ENCODE measurements around the gene UPK2.

UPK2 gene

GRCh38 chr11:118928101-118928869 lies 27.8 kb upstream of the UPK2 start (continued):
- TF ChIP-seq PRDM1 (tag by site-specific recombination; IDR thresholded peaks at IDR 0.05) (no peak), ZNF792 (tag by site-specific recombination; IDR thresholded peaks at IDR 0.05) (no peak), SALL2 (tag by site-specific recombination; IDR thresholded peaks at IDR 0.05; ENCODE audit: borderline replicate concordance) (no peak), ZBTB1 (tag by site-specific recombination; IDR thresholded peaks at IDR 0.05) (no peak), KLF10 (tag by site-specific recombination; IDR thresholded peaks at IDR 0.05) (no peak), REPIN1 (tag by site-specific recombination; IDR thresholded peaks at IDR 0.05; ENCODE audit: low read depth) (no peak), GLI2 (tag by site-specific recombination; IDR thresholded peaks at IDR 0.05; ENCODE audit: borderline replicate concordance, low read depth) (no peak), ZNF366 (tag by site-specific recombination; conservative IDR thresholded peaks at IDR 0.05) (peak; percentile 78), PRDM6 (tag by site-specific recombination; IDR thresholded peaks at IDR 0.05) (no peak), ZNF514 (tag by site-specific recombination; IDR thresholded peaks at IDR 0.05) (no peak), ZNF707 (tag by site-specific recombination; IDR thresholded peaks at IDR 0.05) (no peak), ZNF544 (tag by site-specific recombination; IDR thresholded peaks at IDR 0.05) (no peak), ZNF610 (tag by site-specific recombination; IDR thresholded peaks at IDR 0.05; ENCODE audit: borderline replicate concordance) (no peak), ZFP69B (tag by site-specific recombination; IDR thresholded peaks at IDR 0.05) (no peak), HOXA7 (CRISPR knock-in tag; IDR thresholded peaks at IDR 0.05; ENCODE audit: borderline replicate concordance) (no peak), ZNF248 (tag by site-specific recombination; IDR thresholded peaks at IDR 0.05) (no peak), BCL11A (tag by site-specific recombination; IDR thresholded peaks at IDR 0.05; ENCODE audit: low read depth) (0 out of 2 replicates have a peak, but pooled peaks have one; percentile 56), ZNF221 (tag by site-specific recombination; IDR thresholded peaks at IDR 0.05; ENCODE audit: borderline replicate concordance) (no peak), ZNF623 (tag by site-specific recombination; IDR thresholded peaks at IDR 0.05) (no peak), ZNF426 (tag by site-specific recombination; IDR thresholded peaks at IDR 0.05) (no peak), ZNF214 (tag by site-specific recombination; IDR thresholded peaks at IDR 0.05; ENCODE audit: borderline replicate concordance) (no peak), ZNF548 (tag by site-specific recombination; IDR thresholded peaks at IDR 0.05) (no peak), TCF7L2 (IDR thresholded peaks at IDR 0.05; ENCODE audit: borderline replicate concordance, low read depth, low read length) (no peak), ZNF311 (tag by site-specific recombination; IDR thresholded peaks at IDR 0.05; ENCODE audit: borderline replicate concordance) (no peak), ZNF843 (tag by site-specific recombination; IDR thresholded peaks at IDR 0.05) (no peak)
- TF ChIP-seq, protein P1, sequence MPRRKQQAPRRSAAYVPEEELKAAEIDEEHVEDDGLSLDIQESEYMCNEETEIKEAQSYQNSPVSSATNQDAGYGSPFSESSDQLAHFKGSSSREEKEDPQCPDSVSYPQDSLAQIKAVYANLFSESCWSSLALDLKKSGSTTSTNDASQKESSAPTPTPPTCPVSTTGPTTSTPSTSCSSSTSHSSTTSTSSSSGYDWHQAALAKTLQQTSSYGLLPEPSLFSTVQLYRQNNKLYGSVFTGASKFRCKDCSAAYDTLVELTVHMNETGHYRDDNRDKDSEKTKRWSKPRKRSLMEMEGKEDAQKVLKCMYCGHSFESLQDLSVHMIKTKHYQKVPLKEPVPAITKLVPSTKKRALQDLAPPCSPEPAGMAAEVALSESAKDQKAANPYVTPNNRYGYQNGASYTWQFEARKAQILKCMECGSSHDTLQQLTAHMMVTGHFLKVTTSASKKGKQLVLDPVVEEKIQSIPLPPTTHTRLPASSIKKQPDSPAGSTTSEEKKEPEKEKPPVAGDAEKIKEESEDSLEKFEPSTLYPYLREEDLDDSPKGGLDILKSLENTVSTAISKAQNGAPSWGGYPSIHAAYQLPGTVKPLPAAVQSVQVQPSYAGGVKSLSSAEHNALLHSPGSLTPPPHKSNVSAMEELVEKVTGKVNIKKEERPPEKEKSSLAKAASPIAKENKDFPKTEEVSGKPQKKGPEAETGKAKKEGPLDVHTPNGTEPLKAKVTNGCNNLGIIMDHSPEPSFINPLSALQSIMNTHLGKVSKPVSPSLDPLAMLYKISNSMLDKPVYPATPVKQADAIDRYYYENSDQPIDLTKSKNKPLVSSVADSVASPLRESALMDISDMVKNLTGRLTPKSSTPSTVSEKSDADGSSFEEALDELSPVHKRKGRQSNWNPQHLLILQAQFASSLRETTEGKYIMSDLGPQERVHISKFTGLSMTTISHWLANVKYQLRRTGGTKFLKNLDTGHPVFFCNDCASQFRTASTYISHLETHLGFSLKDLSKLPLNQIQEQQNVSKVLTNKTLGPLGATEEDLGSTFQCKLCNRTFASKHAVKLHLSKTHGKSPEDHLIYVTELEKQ (tag by site-specific recombination; IDR thresholded peaks at IDR 0.05; ENCODE audit: borderline replicate concordance) = no peak
- TF ChIP-seq, protein P2, sequence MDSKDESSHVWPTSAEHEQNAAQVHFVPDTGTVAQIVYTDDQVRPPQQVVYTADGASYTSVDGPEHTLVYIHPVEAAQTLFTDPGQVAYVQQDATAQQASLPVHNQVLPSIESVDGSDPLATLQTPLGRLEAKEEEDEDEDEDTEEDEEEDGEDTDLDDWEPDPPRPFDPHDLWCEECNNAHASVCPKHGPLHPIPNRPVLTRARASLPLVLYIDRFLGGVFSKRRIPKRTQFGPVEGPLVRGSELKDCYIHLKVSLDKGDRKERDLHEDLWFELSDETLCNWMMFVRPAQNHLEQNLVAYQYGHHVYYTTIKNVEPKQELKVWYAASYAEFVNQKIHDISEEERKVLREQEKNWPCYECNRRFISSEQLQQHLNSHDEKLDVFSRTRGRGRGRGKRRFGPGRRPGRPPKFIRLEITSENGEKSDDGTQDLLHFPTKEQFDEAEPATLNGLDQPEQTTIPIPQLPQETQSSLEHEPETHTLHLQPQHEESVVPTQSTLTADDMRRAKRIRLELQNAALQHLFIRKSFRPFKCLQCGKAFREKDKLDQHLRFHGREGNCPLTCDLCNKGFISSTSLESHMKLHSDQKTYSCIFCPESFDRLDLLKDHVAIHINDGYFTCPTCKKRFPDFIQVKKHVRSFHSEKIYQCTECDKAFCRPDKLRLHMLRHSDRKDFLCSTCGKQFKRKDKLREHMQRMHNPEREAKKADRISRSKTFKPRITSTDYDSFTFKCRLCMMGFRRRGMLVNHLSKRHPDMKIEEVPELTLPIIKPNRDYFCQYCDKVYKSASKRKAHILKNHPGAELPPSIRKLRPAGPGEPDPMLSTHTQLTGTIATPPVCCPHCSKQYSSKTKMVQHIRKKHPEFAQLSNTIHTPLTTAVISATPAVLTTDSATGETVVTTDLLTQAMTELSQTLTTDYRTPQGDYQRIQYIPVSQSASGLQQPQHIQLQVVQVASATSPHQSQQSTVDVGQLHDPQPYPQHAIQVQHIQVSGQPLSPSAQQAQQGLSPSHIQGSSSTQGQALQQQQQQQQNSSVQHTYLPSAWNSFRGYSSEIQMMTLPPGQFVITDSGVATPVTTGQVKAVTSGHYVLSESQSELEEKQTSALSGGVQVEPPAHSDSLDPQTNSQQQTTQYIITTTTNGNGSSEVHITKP (tag by site-specific recombination; IDR thresholded peaks at IDR 0.05) = peak; percentile 78
- TF ChIP-seq, protein P3, sequence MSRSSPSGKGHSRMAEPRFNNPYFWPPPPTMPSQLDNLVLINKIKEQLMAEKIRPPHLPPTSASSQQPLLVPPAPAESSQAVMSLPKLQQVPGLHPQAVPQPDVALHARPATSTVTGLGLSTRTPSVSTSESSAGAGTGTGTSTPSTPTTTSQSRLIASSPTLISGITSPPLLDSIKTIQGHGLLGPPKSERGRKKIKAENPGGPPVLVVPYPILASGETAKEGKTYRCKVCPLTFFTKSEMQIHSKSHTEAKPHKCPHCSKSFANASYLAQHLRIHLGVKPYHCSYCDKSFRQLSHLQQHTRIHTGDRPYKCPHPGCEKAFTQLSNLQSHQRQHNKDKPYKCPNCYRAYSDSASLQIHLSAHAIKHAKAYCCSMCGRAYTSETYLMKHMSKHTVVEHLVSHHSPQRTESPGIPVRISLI (tag by site-specific recombination; IDR thresholded peaks at IDR 0.05) = no peak
- TF ChIP-seq, protein P4, sequence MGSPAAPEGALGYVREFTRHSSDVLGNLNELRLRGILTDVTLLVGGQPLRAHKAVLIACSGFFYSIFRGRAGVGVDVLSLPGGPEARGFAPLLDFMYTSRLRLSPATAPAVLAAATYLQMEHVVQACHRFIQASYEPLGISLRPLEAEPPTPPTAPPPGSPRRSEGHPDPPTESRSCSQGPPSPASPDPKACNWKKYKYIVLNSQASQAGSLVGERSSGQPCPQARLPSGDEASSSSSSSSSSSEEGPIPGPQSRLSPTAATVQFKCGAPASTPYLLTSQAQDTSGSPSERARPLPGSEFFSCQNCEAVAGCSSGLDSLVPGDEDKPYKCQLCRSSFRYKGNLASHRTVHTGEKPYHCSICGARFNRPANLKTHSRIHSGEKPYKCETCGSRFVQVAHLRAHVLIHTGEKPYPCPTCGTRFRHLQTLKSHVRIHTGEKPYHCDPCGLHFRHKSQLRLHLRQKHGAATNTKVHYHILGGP (tag by site-specific recombination; IDR thresholded peaks at IDR 0.05) = no peak

Measured in HEK293 (cell line).